ENCODE data around the gene CSMD2. TPM values are rescaled to one million over a fixed set of nuclear protein-coding genes. Genes with fewer than 3 reads are reported as not detected.
"Not testable (repeated sequence)": the region's sequence is repeated elsewhere in the genome, so short reads cannot be mapped to it uniquely, and the experiment has no call there.

CSMD2 gene
- total RNA-seq, 1 experiment from 2014 or later, result 13.2 TPM

- peak; percentile 75 for TF ChIP-seq ETV6 (CRISPR knock-in tag; IDR thresholded peaks at IDR 0.05)
- TF ChIP-seq ZNF423 (CRISPR knock-in tag; IDR thresholded peaks at IDR 0.05), result peak; percentile 74
- no peak for TF ChIP-seq ZNF671 (CRISPR knock-in tag; IDR thresholded peaks at IDR 0.05)
- 0 out of 2 replicates have a peak, but pooled peaks have one; percentile 41 for TF ChIP-seq TEAD1 (CRISPR knock-in tag; IDR thresholded peaks at IDR 0.05)
- 0 out of 2 replicates have a peak, but pooled peaks have one; percentile 14 for TF ChIP-seq FOXP4 (CRISPR knock-in tag; IDR thresholded peaks at IDR 0.05)
- TF ChIP-seq GTF2I (CRISPR knock-in tag; conservative IDR thresholded peaks at IDR 0.05), result 0 out of 2 replicates have a peak, but pooled peaks have one; percentile 61
- TF ChIP-seq E2F1 (CRISPR knock-in tag; IDR thresholded peaks at IDR 0.05), result no peak
- peak; percentile 53; the same call in 1 of the 2 replicates for TF ChIP-seq FOXK1 (CRISPR knock-in tag; IDR thresholded peaks at IDR 0.05)
- no peak for TF ChIP-seq FOXJ3 (CRISPR knock-in tag; IDR thresholded peaks at IDR 0.05; ENCODE audit: borderline replicate concordance)
- TF ChIP-seq ZNF425 (CRISPR knock-in tag; conservative IDR thresholded peaks at IDR 0.05), result no peak
- Mint-ChIP-seq H3K27ac (peak overlapping the region; percentile 60), H3K4me3 (peak overlapping the region; percentile 6), H3K4me1 (peaks cover 67% of the 10 kb centered on the region), H3K9me3 (peaks cover 17% of the 10 kb centered on the region), H3K27me3 (ENCODE audit: low read depth) (peaks cover 34% of the 10 kb centered on the region), H3K36me3 (peaks cover 20% of the 10 kb centered on the region)
- ChIA-PET POLR2A (interaction anchor here (0.6 to 2.9 kb wide), 8 partner anchors 9 to 37 kb away, joined by 3 to 14 read pairs (median 3); partner anchors contain the start of genes C1orf94 and CSMD2), CTCF (interaction anchor here (0.5 to 3.9 kb wide), 10 partner anchors 11 to 555 kb away, joined by 3 to 33 read pairs (median 4); partner anchors contain the start of genes C1orf94 and CSMD2)
- DNase-seq (ENCODE audit: low spot score) (peak; percentile 64), ATAC-seq (peak; percentile 95)
Observed at GRCh38 chr1:34188418-34188817, 23.4 kb upstream of the CSMD2 start.

GRCh38 chr1:34186741-34187494 lies 21.9 kb upstream of the CSMD2 start:
- Mint-ChIP-seq H3K9me3 (peaks cover 17% of the 10 kb centered on the region), H3K4me1 (peaks cover 52% of the 10 kb centered on the region), H3K27me3 (ENCODE audit: low read depth) (peaks cover 33% of the 10 kb centered on the region), H3K36me3 (peaks cover 20% of the 10 kb centered on the region), H3K4me3 (no peak overlapping the region), H3K27ac (no peak overlapping the region)
- CTCF ChIA-PET, result interaction anchor here (2.0 to 3.9 kb wide), 3 partner anchors 9 to 23 kb away, joined by 13 to 33 read pairs (median 29); partner anchors contain the start of genes C1orf94 and CSMD2
- no peak for ATAC-seq
- TF ChIP-seq CREM (CRISPR knock-in tag; IDR thresholded peaks at IDR 0.05), result no peak
- TF ChIP-seq ZNF671 (CRISPR knock-in tag; IDR thresholded peaks at IDR 0.05), result no peak
- TF ChIP-seq EMX1 (CRISPR knock-in tag; IDR thresholded peaks at IDR 0.05), result no peak
- no peak for TF ChIP-seq HMGA2 (CRISPR knock-in tag; IDR thresholded peaks at IDR 0.05)
- TF ChIP-seq SMAD3 (CRISPR knock-in tag; IDR thresholded peaks at IDR 0.05; ENCODE audit: borderline replicate concordance), result no peak
- TF ChIP-seq PRRX2 (CRISPR knock-in tag; IDR thresholded peaks at IDR 0.05), result no peak
- no peak for TF ChIP-seq FOXP1 (CRISPR knock-in tag; IDR thresholded peaks at IDR 0.05; ENCODE audit: borderline replicate concordance)
- TF ChIP-seq TCF7 (CRISPR knock-in tag; IDR thresholded peaks at IDR 0.05; ENCODE audit: low read depth), result no peak
- no peak for TF ChIP-seq MAX (CRISPR knock-in tag; IDR thresholded peaks at IDR 0.05)
- TF ChIP-seq FOXK1 (CRISPR knock-in tag; IDR thresholded peaks at IDR 0.05), result no peak
- TF ChIP-seq ELF4 (CRISPR knock-in tag; IDR thresholded peaks at IDR 0.05; ENCODE audit: low read depth), result no peak
- no peak for TF ChIP-seq ATF2 (CRISPR knock-in tag; IDR thresholded peaks at IDR 0.05; ENCODE audit: borderline replicate concordance, low read depth)
- no peak for DNase-seq (ENCODE audit: low spot score)
- POLR2A ChIA-PET, result interaction anchor here (2.9 kb wide), 1 partner anchor 10 kb away, joined by 14 read pairs; the partner anchor contains the start of gene C1orf94

GRCh38 chr1:34183381-34183780 lies 18.4 kb upstream of the CSMD2 start:
- H3K36me3 Mint-ChIP-seq; POLR2A ChIA-PET; H3K27ac Mint-ChIP-seq; ATAC-seq; DNase-seq (ENCODE audit: low spot score); H3K9me3 Mint-ChIP-seq; H3K27me3 Mint-ChIP-seq (ENCODE audit: low read depth); CTCF ChIA-PET; H3K4me3 Mint-ChIP-seq: not testable (repeated sequence)
- peaks cover 67% of the 10 kb centered on the region for H3K4me1 Mint-ChIP-seq

All from WTC11 (cell line).